ENCODE measurements around the gene POU2F1. TPM values are rescaled to one million over a fixed set of nuclear protein-coding genes. Genes with fewer than 3 reads are reported as not detected.

The POU2F1 gene
- total and polyA plus RNA-seq, 2 experiments from 2014 or later = 38.8 to 66.1 TPM

DNA sequence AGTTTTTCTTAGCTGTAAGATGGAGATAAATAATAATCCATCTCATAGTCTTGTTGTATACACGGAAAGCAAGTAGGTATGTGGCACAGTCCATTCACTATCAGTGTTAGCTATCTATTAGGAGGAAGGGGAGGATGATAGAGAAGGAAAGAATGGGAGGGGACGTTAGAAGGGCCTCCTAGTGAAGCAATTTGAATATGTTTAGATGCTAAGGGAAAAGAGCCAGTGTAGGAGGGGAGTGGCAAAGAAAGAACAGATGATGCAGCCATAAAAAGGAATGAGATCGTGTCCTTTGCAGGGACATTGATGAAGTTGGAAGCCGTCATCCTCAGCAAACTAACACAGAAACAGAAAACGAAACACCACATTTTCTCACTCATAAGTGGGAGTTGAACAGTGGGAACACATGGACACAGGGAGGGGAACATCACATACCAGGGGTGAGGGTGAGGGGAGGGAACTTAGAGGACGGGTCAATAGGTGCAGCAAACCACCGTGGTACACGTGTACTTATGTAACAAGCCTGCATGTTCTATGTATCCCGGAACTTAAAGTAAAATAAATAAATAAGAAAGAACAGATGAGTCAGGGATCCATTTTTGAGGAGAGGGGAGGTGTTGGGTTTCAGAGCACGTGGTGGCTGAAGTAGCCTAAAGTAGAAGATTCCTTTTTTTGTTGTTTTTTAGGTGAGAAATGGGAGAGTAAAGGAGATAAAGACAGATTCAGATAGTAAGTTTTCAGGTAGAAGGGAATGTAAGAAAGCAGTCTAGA lies 124.1 kb downstream of the POU2F1 start:
- Histone ChIP-seq H3K27ac (ENCODE audit: low read depth) (peak overlapping the region; percentile 40), H4K20me1 (replicated peaks; ENCODE audit: insufficient read depth) (no peaks in the 10 kb centered on the region; the same call in 1 of the 2 replicates), H3K4me1 (ENCODE audit: insufficient read depth) (peaks cover 24% of the 10 kb centered on the region), H3K36me3 (ENCODE audit: insufficient read depth) (no peaks in the 10 kb centered on the region), H3K27me3 (ENCODE audit: insufficient read depth) (no peaks in the 10 kb centered on the region), H3K4me3 (no peak overlapping the region), H3F3A (replicated peaks; ENCODE audit: low read depth) (no peaks in the 10 kb centered on the region), H3K79me2 (replicated peaks; ENCODE audit: insufficient read depth) (peaks cover 36% of the 10 kb centered on the region), H2AFZ (no peak overlapping the region), H3K4me2 (peak overlapping the region; percentile 16), H3K9me2 (ENCODE audit: insufficient read depth) (no peaks in the 10 kb centered on the region)
- H3K36me3 Mint-ChIP-seq (ENCODE audit: low read depth) = peaks cover 14% of the 10 kb centered on the region
- peaks cover 6% of the 10 kb centered on the region for H3K27me3 Mint-ChIP-seq (ENCODE audit: insufficient read depth, low read depth, poor library complexity)
- peak overlapping the region; percentile 46 for H3K27ac Mint-ChIP-seq
- no peaks in the 10 kb centered on the region for H3K9me3 Mint-ChIP-seq
- peak; percentile 83 for ATAC-seq
- TF ChIP-seq ETS1 (IDR thresholded peaks at IDR 0.05) (no peak), JUNB (IDR thresholded peaks at IDR 0.05; ENCODE audit: unreplicated experiment) (no peak), CTCF (conservative IDR thresholded peaks at IDR 0.05; ENCODE audit: low read depth in 2 of 2) (no peak), NANOG (IDR thresholded peaks at IDR 0.05; ENCODE audit: borderline replicate concordance) (no peak), ZNF331 (CRISPR knock-in tag; IDR thresholded peaks at IDR 0.05; ENCODE audit: low read depth) (no peak), EZH2 (IDR thresholded peaks at IDR 0.05; ENCODE audit: low read depth, unreplicated experiment) (no peak), ZNF114 (CRISPR knock-in tag; IDR thresholded peaks at IDR 0.05) (no peak), EZH2phosphoT487 (IDR thresholded peaks at IDR 0.05; ENCODE audit: unreplicated experiment) (no peak), POLR2AphosphoS5 (IDR thresholded peaks at IDR 0.05; ENCODE audit: low read depth) (no peak)
- TF ChIP-seq, protein P1, sequence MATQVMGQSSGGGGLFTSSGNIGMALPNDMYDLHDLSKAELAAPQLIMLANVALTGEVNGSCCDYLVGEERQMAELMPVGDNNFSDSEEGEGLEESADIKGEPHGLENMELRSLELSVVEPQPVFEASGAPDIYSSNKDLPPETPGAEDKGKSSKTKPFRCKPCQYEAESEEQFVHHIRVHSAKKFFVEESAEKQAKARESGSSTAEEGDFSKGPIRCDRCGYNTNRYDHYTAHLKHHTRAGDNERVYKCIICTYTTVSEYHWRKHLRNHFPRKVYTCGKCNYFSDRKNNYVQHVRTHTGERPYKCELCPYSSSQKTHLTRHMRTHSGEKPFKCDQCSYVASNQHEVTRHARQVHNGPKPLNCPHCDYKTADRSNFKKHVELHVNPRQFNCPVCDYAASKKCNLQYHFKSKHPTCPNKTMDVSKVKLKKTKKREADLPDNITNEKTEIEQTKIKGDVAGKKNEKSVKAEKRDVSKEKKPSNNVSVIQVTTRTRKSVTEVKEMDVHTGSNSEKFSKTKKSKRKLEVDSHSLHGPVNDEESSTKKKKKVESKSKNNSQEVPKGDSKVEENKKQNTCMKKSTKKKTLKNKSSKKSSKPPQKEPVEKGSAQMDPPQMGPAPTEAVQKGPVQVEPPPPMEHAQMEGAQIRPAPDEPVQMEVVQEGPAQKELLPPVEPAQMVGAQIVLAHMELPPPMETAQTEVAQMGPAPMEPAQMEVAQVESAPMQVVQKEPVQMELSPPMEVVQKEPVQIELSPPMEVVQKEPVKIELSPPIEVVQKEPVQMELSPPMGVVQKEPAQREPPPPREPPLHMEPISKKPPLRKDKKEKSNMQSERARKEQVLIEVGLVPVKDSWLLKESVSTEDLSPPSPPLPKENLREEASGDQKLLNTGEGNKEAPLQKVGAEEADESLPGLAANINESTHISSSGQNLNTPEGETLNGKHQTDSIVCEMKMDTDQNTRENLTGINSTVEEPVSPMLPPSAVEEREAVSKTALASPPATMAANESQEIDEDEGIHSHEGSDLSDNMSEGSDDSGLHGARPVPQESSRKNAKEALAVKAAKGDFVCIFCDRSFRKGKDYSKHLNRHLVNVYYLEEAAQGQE (IDR thresholded peaks at IDR 0.05; ENCODE audit: unreplicated experiment) = no peak
- TF ChIP-seq, protein P2, sequence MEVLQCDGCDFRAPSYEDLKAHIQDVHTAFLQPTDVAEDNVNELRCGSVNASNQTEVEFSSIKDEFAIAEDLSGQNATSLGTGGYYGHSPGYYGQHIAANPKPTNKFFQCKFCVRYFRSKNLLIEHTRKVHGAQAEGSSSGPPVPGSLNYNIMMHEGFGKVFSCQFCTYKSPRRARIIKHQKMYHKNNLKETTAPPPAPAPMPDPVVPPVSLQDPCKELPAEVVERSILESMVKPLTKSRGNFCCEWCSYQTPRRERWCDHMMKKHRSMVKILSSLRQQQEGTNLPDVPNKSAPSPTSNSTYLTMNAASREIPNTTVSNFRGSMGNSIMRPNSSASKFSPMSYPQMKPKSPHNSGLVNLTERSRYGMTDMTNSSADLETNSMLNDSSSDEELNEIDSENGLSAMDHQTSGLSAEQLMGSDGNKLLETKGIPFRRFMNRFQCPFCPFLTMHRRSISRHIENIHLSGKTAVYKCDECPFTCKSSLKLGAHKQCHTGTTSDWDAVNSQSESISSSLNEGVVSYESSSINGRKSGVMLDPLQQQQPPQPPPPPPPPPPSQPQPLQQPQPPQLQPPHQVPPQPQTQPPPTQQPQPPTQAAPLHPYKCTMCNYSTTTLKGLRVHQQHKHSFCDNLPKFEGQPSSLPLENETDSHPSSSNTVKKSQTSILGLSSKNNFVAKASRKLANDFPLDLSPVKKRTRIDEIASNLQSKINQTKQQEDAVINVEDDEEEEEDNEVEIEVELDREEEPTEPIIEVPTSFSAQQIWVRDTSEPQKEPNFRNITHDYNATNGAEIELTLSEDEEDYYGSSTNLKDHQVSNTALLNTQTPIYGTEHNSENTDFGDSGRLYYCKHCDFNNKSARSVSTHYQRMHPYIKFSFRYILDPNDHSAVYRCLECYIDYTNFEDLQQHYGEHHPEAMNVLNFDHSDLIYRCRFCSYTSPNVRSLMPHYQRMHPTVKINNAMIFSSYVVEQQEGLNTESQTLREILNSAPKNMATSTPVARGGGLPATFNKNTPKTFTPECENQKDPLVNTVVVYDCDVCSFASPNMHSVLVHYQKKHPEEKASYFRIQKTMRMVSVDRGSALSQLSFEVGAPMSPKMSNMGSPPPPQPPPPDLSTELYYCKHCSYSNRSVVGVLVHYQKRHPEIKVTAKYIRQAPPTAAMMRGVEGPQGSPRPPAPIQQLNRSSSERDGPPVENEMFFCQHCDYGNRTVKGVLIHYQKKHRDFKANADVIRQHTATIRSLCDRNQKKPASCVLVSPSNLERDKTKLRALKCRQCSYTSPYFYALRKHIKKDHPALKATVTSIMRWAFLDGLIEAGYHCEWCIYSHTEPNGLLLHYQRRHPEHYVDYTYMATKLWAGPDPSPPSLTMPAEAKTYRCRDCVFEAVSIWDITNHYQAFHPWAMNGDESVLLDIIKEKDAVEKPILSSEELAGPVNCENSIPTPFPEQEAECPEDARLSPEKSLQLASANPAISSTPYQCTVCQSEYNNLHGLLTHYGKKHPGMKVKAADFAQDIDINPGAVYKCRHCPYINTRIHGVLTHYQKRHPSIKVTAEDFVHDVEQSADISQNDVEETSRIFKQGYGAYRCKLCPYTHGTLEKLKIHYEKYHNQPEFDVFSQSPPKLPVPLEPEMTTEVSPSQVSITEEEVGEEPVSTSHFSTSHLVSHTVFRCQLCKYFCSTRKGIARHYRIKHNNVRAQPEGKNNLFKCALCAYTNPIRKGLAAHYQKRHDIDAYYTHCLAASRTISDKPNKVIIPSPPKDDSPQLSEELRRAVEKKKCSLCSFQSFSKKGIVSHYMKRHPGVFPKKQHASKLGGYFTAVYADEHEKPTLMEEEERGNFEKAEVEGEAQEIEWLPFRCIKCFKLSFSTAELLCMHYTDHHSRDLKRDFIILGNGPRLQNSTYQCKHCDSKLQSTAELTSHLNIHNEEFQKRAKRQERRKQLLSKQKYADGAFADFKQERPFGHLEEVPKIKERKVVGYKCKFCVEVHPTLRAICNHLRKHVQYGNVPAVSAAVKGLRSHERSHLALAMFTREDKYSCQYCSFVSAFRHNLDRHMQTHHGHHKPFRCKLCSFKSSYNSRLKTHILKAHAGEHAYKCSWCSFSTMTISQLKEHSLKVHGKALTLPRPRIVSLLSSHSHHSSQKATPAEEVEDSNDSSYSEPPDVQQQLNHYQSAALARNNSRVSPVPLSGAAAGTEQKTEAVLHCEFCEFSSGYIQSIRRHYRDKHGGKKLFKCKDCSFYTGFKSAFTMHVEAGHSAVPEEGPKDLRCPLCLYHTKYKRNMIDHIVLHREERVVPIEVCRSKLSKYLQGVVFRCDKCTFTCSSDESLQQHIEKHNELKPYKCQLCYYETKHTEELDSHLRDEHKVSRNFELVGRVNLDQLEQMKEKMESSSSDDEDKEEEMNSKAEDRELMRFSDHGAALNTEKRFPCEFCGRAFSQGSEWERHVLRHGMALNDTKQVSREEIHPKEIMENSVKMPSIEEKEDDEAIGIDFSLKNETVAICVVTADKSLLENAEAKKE (CRISPR knock-in tag; IDR thresholded peaks at IDR 0.05) = no peak
- peak overlapping the region; percentile 36 for H3K4me3 Mint-ChIP-seq
- DNase-seq (ENCODE audit: low spot score) = peak; percentile 57
- H3K4me1 Mint-ChIP-seq = peaks cover 23% of the 10 kb centered on the region
